Stimulated activated memory B cell treated with anti-CD40 and anti-IgM and Interleukin-4, amounts not matched to agents 10 μg/mL and 1 μg/mL and 100 μg/mL, for 72 hours (primary cell): ENCODE results near the gene EPHA3.

ENCODE experiments used
- ATAC-seq: fragments of 150-1000 bp; cut with Tn5 transposase; 2 replicates; pipeline ENCODE4 v1.10.0; 2021
- H3K27ac Mint-ChIP-seq: one replicate; pipeline ENCODE4 v1.8.0; 2022; ENCODE audit warnings: mild to moderate bottlenecking, mixed read lengths
- H3K27me3 Mint-ChIP-seq: one replicate; pipeline ENCODE4 v1.8.0; 2022; ENCODE audit warnings: mixed read lengths
- H3K36me3 Mint-ChIP-seq: one replicate; pipeline ENCODE4 v1.8.0; 2022; ENCODE audit warnings: mixed read lengths
- H3K4me1 Mint-ChIP-seq: one replicate; pipeline ENCODE4 v1.8.0; 2022; ENCODE audit warnings: mixed read lengths
- H3K4me3 Mint-ChIP-seq: one replicate; pipeline ENCODE4 v1.8.0; 2022; ENCODE audit warnings: mild to moderate bottlenecking, moderate library complexity, mixed read lengths
- H3K9me3 Mint-ChIP-seq: one replicate; pipeline ENCODE4 v1.8.0; 2022; ENCODE audit warnings: mixed read lengths

Gene EPHA3

GRCh38 chr3:89441141-89441540 lies 333.7 kb downstream of the EPHA3 start:
- no peaks in the 10 kb centered on the region for H3K27me3 Mint-ChIP-seq
- ATAC-seq, result no peak
- H3K36me3 Mint-ChIP-seq, result no peaks in the 10 kb centered on the region
- H3K4me1 Mint-ChIP-seq, result no peaks in the 10 kb centered on the region
- H3K9me3 Mint-ChIP-seq, result no peaks in the 10 kb centered on the region
- H3K4me3 Mint-ChIP-seq, result no peak overlapping the region
- H3K27ac Mint-ChIP-seq, result no peak overlapping the region

- Mint-ChIP-seq H3K4me1 (no peaks in the 10 kb centered on the region), H3K27ac (no peak overlapping the region), H3K36me3 (no peaks in the 10 kb centered on the region), H3K4me3 (no peak overlapping the region), H3K9me3 (peaks cover under 1% of the 10 kb centered on the region), H3K27me3 (no peaks in the 10 kb centered on the region)
- no peak for ATAC-seq
Observed at GRCh38 chr3:89446593-89446992, 339.2 kb downstream of the EPHA3 start.

GRCh38 chr3:89447243-89447642 lies 339.8 kb downstream of the EPHA3 start:
- no peaks in the 10 kb centered on the region for H3K4me1 Mint-ChIP-seq

GRCh38 chr3:89449086-89449485 lies 341.7 kb downstream of the EPHA3 start:
- no peak overlapping the region for H3K27ac Mint-ChIP-seq
- ATAC-seq, result no peak
- peaks cover 3% of the 10 kb centered on the region for H3K9me3 Mint-ChIP-seq
- no peaks in the 10 kb centered on the region for H3K27me3 Mint-ChIP-seq
- H3K4me1 Mint-ChIP-seq, result no peaks in the 10 kb centered on the region
- H3K36me3 Mint-ChIP-seq, result no peaks in the 10 kb centered on the region
- H3K4me3 Mint-ChIP-seq, result no peak overlapping the region

More at GRCh38 chr3:89447243-89447642, 339.8 kb downstream of the EPHA3 start:
- H3K27me3 Mint-ChIP-seq, result no peaks in the 10 kb centered on the region
- no peak overlapping the region for H3K4me3 Mint-ChIP-seq
- no peaks in the 10 kb centered on the region for H3K36me3 Mint-ChIP-seq
- peaks cover 3% of the 10 kb centered on the region for H3K9me3 Mint-ChIP-seq
- ATAC-seq, result no peak
- H3K27ac Mint-ChIP-seq, result no peak overlapping the region

- Mint-ChIP-seq H3K9me3 (peaks cover 5% of the 10 kb centered on the region), H3K4me1 (no peaks in the 10 kb centered on the region), H3K27ac (no peak overlapping the region), H3K4me3 (no peak overlapping the region), H3K36me3 (no peaks in the 10 kb centered on the region), H3K27me3 (no peaks in the 10 kb centered on the region)
- ATAC-seq, result no peak
Observed at GRCh38 chr3:89452066-89452465, 344.6 kb downstream of the EPHA3 start.

- no peaks in the 10 kb centered on the region for H3K36me3 Mint-ChIP-seq
- no peak for ATAC-seq
- no peak overlapping the region for H3K4me3 Mint-ChIP-seq
- peaks cover 11% of the 10 kb centered on the region for H3K9me3 Mint-ChIP-seq
- H3K4me1 Mint-ChIP-seq, result no peaks in the 10 kb centered on the region
- H3K27ac Mint-ChIP-seq, result no peak overlapping the region
- H3K27me3 Mint-ChIP-seq, result no peaks in the 10 kb centered on the region
Observed at GRCh38 chr3:89455240-89455639, 347.8 kb downstream of the EPHA3 start.

- Mint-ChIP-seq H3K27ac (no peak overlapping the region), H3K27me3 (no peaks in the 10 kb centered on the region), H3K4me3 (no peak overlapping the region), H3K9me3 (no peaks in the 10 kb centered on the region), H3K4me1 (no peaks in the 10 kb centered on the region), H3K36me3 (no peaks in the 10 kb centered on the region)
- no peak for ATAC-seq
Observed at GRCh38 chr3:89467898-89468363, 360.5 kb downstream of the EPHA3 start.

- no peak for ATAC-seq
- H3K27me3 Mint-ChIP-seq, result no peaks in the 10 kb centered on the region
- H3K4me1 Mint-ChIP-seq, result no peaks in the 10 kb centered on the region
- no peaks in the 10 kb centered on the region for H3K9me3 Mint-ChIP-seq
- no peaks in the 10 kb centered on the region for H3K36me3 Mint-ChIP-seq
- no peak overlapping the region for H3K4me3 Mint-ChIP-seq
- H3K27ac Mint-ChIP-seq, result no peak overlapping the region
Observed at GRCh38 chr3:89472101-89472500, 364.7 kb downstream of the EPHA3 start.

- Mint-ChIP-seq H3K27ac (no peak overlapping the region), H3K36me3 (no peaks in the 10 kb centered on the region), H3K9me3 (peaks cover 6% of the 10 kb centered on the region), H3K4me3 (no peak overlapping the region), H3K27me3 (no peaks in the 10 kb centered on the region), H3K4me1 (no peaks in the 10 kb centered on the region)
- ATAC-seq, result no peak
Observed at GRCh38 chr3:89474333-89475130, 367.1 kb downstream of the EPHA3 start.

- Mint-ChIP-seq H3K9me3 (peaks cover 6% of the 10 kb centered on the region), H3K27me3 (no peaks in the 10 kb centered on the region), H3K27ac (no peak overlapping the region), H3K4me1 (no peaks in the 10 kb centered on the region), H3K36me3 (no peaks in the 10 kb centered on the region), H3K4me3 (no peak overlapping the region)
- no peak for ATAC-seq
Observed at GRCh38 chr3:89488800-89489580, 381.6 kb downstream of the EPHA3 start.

- Mint-ChIP-seq H3K9me3 (peaks cover under 1% of the 10 kb centered on the region), H3K36me3 (no peaks in the 10 kb centered on the region), H3K27me3 (no peaks in the 10 kb centered on the region), H3K27ac (no peak overlapping the region), H3K4me3 (no peak overlapping the region), H3K4me1 (no peaks in the 10 kb centered on the region)
- ATAC-seq, result no peak
Observed at GRCh38 chr3:89490129-89490528, 382.7 kb downstream of the EPHA3 start.

GRCh38 chr3:89494734-89495133 lies 387.3 kb downstream of the EPHA3 start:
- H3K27ac Mint-ChIP-seq, result no peak overlapping the region
- H3K4me3 Mint-ChIP-seq, result no peak overlapping the region
- no peak for ATAC-seq
- H3K9me3 Mint-ChIP-seq, result no peaks in the 10 kb centered on the region
- no peaks in the 10 kb centered on the region for H3K36me3 Mint-ChIP-seq
- no peaks in the 10 kb centered on the region for H3K4me1 Mint-ChIP-seq
- no peaks in the 10 kb centered on the region for H3K27me3 Mint-ChIP-seq

GRCh38 chr3:89503891-89504391 lies 396.5 kb downstream of the EPHA3 start:
- H3K9me3 Mint-ChIP-seq, result no peaks in the 10 kb centered on the region
- peak; percentile 39 for ATAC-seq
- H3K27ac Mint-ChIP-seq, result no peak overlapping the region
- no peaks in the 10 kb centered on the region for H3K27me3 Mint-ChIP-seq
- H3K4me3 Mint-ChIP-seq, result no peak overlapping the region
- no peaks in the 10 kb centered on the region for H3K36me3 Mint-ChIP-seq
- H3K4me1 Mint-ChIP-seq, result no peaks in the 10 kb centered on the region

- Mint-ChIP-seq H3K27ac (no peak overlapping the region), H3K36me3 (no peaks in the 10 kb centered on the region), H3K4me3 (no peak overlapping the region), H3K4me1 (no peaks in the 10 kb centered on the region), H3K27me3 (no peaks in the 10 kb centered on the region), H3K9me3 (no peaks in the 10 kb centered on the region)
- peak; percentile 34 for ATAC-seq
Observed at GRCh38 chr3:89504432-89504831, 397.0 kb downstream of the EPHA3 start.

- ATAC-seq, result no peak
- H3K4me1 Mint-ChIP-seq, result no peaks in the 10 kb centered on the region
- no peaks in the 10 kb centered on the region for H3K27me3 Mint-ChIP-seq
- H3K4me3 Mint-ChIP-seq, result no peak overlapping the region
- no peaks in the 10 kb centered on the region for H3K36me3 Mint-ChIP-seq
- peaks cover 2% of the 10 kb centered on the region for H3K9me3 Mint-ChIP-seq
- no peak overlapping the region for H3K27ac Mint-ChIP-seq
Observed at GRCh38 chr3:89506462-89507103, 399.2 kb downstream of the EPHA3 start.
